Fibroblast of the aortic adventitia (primary cell): ENCODE data around the gene MCU. TPM values are rescaled to one million over a fixed set of nuclear protein-coding genes. Genes with fewer than 3 reads are reported as not detected.

Experiments used
- DNase-seq: peaks from one replicate; pipeline ENCODE4 v3.0.0-alpha.2; 2010; ENCODE audit warnings: low read depth
- H3K4me3 ChIP-seq: 2 replicates; pipeline ENCODE4 v1.5.1; 2011; ENCODE audit warnings: low read depth, mild to moderate bottlenecking, control low read depth, low read length, moderate library complexity
- total RNA-seq: library from RNA; depleted of rRNA; stranded (reverse); fragments of >200 nt; gene quantifications from 2 replicates; pipeline ENCODE4 v1.2.3, GENCODE V29; 2012; ENCODE audit warnings: low replicate concordance
- TF ChIP-seq, protein P1 (sequence below): IDR thresholded peaks from 2 replicates; pipeline ENCODE4 v1.5.1; 2011; ENCODE audit warnings: mild to moderate bottlenecking, low read length, control low read depth, inconsistent platforms; ENCODE audit not compliant: insufficient read depth

MCU gene
- total RNA-seq, 1 donor = 32.5 TPM

DNA sequence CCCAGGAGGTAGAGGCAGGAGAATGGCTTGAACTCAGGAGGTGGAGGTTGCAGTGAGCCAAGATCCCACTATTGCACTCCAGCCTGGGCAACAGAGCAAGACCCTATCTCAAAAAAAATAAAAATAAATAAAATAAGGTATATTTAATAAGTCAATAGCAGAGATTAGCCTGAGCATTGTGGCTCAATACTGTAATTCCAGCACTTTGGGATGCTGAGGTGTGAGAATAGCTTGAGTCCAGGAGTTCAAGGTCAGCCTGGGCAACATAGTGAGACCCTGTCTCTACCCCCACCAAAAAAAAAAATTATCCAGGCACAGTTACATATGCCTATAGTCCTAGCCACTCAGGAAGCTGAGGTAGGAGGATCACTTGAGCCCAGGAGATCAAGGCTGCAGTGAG is 163.2 kb downstream of the MCU start:
- H3K4me3 ChIP-seq = no peak overlapping the region
- no peak for DNase-seq
- TF ChIP-seq, protein P1, sequence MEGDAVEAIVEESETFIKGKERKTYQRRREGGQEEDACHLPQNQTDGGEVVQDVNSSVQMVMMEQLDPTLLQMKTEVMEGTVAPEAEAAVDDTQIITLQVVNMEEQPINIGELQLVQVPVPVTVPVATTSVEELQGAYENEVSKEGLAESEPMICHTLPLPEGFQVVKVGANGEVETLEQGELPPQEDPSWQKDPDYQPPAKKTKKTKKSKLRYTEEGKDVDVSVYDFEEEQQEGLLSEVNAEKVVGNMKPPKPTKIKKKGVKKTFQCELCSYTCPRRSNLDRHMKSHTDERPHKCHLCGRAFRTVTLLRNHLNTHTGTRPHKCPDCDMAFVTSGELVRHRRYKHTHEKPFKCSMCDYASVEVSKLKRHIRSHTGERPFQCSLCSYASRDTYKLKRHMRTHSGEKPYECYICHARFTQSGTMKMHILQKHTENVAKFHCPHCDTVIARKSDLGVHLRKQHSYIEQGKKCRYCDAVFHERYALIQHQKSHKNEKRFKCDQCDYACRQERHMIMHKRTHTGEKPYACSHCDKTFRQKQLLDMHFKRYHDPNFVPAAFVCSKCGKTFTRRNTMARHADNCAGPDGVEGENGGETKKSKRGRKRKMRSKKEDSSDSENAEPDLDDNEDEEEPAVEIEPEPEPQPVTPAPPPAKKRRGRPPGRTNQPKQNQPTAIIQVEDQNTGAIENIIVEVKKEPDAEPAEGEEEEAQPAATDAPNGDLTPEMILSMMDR = no peak

DNA sequence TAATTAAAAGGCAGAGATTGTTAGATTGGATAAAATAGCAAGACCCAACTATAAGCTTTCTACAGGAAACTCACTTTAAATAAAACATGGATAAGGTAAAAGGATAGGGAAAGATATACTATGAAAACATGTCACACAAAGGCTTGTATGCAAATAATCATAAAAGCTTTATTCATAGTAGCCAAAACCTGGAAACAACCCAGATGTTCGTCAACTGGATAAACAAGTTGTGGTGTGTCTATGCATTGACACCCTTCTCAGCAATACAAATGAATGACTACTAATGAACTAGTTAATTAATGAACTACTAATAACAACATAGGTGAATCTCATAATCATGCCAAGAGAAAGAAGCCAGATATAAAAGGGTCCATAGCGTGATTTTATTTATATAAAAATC is 163.8 kb downstream of the MCU start:
- DNase-seq = no peak
- no peak overlapping the region for H3K4me3 ChIP-seq
- TF ChIP-seq, protein P1 = no peak

DNA sequence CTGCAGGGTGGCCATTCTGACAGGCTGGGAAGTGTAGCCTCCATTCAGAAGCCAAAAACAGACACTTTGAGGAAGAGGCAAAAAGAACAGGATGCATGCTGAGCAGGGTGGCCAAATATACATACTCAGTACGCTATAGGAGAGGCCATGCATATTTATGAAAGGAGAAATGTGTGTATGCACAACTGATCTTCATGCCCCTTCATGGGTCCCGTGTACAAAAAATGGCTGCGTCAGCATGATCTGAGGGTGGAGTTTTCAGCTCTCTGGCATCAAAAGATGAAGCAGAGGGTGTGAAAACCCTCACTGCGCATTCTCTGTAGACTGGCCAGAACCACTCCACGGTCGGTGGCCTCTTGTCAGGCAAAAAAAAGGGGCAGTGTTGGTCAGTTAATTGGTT is 166.1 kb downstream of the MCU start:
- TF ChIP-seq, protein P1 = no peak
- DNase-seq = no peak
- H3K4me3 ChIP-seq = no peak overlapping the region

DNA sequence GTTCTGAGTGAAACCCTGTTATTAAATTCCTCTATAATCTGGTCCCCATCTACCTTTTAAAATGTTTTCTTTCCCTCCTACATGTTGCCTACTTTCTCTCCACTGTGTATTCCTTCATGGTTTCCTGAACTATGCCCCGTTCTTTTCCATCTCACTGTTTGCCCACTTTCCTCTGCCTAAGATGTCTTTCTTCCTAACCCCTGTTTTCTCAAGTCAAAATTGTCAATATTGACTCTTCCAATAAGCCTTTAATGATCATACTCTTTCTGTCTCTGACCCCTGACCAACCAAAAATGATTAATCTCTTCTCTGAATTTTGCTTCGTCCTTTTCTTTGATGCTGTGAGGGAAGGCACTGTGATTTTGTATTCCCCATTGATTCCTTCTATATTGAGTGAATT is 171.0 kb downstream of the MCU start:
- TF ChIP-seq, protein P1 = no peak
- H3K4me3 ChIP-seq = no peak overlapping the region
- no peak for DNase-seq

DNA sequence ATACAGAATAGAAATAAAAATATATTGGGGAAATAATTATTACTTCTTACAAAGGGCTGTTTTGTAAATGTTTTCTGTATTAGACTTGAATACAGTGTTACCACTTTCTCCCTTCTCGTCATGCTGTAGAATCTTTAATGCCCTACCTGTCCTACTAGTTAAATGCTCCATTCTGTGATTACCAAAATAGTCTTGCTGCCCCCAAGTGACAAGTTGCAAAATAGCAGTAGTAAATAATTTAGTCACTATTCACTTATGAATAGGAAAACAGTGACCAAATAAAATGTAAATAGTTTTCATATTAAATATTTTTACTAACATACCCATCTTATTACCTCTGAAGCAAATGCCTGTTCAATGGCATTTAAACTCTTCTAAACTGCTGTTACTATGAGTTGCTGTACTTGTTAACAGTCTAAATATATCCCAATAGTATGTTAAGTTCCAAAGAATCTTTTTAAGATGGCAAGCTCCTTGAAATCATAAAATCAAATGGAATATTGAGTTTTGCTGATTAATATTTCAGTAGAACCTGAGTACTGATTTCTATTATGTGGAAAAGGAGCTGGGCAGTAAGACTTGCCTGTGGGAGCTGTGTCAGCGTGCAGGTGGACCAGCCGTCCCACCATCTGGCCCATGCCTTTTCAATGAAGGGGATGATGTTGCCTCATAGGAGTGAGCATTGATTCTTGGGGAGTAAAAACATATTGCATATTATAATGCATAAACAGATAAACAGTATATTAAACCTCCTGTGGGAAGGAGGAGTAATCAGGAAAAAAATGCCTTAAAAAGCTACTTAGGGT is 183.5 kb downstream of the MCU start:
- DNase-seq = peak; percentile 59

DNA sequence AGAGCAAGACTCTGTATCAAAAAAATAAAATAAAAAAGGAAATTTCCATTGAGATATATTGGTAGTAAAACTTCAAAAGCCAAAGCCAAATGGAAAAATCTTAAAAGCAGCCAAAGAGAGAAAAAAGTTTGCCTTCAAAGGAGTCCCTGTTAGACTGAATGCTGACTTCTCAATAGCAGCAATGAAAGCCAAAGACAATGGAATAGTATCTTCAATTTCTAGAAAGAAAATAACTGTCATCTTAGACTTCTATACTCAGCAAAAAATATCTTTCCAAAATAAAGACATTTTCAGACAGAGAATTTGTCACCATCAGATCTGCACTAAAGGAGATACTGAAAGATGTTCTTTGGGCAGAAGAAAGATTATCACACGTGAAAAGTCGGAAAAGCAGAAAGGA is 187.3 kb downstream of the MCU start:
- TF ChIP-seq, protein P1 = no peak
- H3K4me3 ChIP-seq = no peak overlapping the region
- no peak for DNase-seq

More for the DNA sequence above, 183.5 kb downstream of the MCU start:
- H3K4me3 ChIP-seq = no peak overlapping the region
- TF ChIP-seq, protein P1 = peak; percentile 53
